Ovary (tissue), 9 donors: Measurements from ENCODE around the gene INPP5A. TPM values are rescaled to one million over a fixed set of nuclear protein-coding genes. Genes with fewer than 3 reads are reported as not detected.

Source experiments
- DNase-seq, 5 donors: peaks; one replicate each; pipeline ENCODE4 v3.0.0-alpha.2; 2019 to 2020
- H3K27ac ChIP-seq, 2 donors: fragments of 200-600 bp; one replicate each; pipeline versions ENCODE4 v1.5.1 to v1.8.0; 2019 to 2022
- H3K27me3 ChIP-seq: fragments of 200-600 bp; one replicate; pipeline ENCODE4 v1.8.0; 2022
- H3K36me3 ChIP-seq: fragments of 200-600 bp; sonication (generic); one replicate; pipeline ENCODE4 v1.5.1; 2019
- H3K4me1 ChIP-seq: one replicate; pipeline ENCODE4 v1.8.1; 2013; ENCODE audit warnings: mild to moderate bottlenecking, moderate library complexity; ENCODE audit not compliant: insufficient read depth
- H3K4me3 ChIP-seq: fragments of 200-600 bp; sonication (generic); one replicate; pipeline ENCODE4 v1.5.1; 2017
- H3K9me3 ChIP-seq, 2 donors: fragments of 200-600 bp in 1 of 2; sonication (generic) in 1 of 2; one replicate each; pipeline versions ENCODE4 v1.5.1 to v1.8.1; 2013 to 2019; ENCODE audit warnings: mild to moderate bottlenecking in 1 of 2, moderate library complexity in 1 of 2
- EP300 ChIP-seq: sonication (generic); formaldehyde crosslinking; IDR thresholded peaks from one replicate; pipeline ENCODE4 v1.6.1; 2017; ENCODE audit warnings: antibody characterized with exemption
- POLR2A ChIP-seq: fragments of 450-650 bp; IDR thresholded peaks from one replicate; pipeline ENCODE4 v1.6.1; 2017; ENCODE audit warnings: antibody characterized with exemption, mild to moderate bottlenecking, moderate library complexity
- WGBS, 3 donors: extraction: QIAGEN DNeasy Blood & Tissue Kit in 1 of 3; methylation state at CpG; one replicate each; pipeline versions ENCODE4 v1.1.5 to v1.1.7; 2013 to 2017; 5-methylcytosine and 5-hydroxymethylcytosine counted together
- intact Hi-C, 4 donors: fragments of 100-400 bp; cut with DNase I; formaldehyde crosslinking; loops; one replicate each; pipeline versions ENCODE4 v1.11.0 to v1.15.1; 2022 to 2023
- polyA plus RNA-seq, 2 donors: library from polyadenylated mRNA; stranded (reverse); fragments of 200-250 nt in 1 of 2; fragments of 350-450 nt in 1 of 2; fragmentation: Illumina TruSeq in 1 of 2; extraction: RNeasy Lipid Tissue Mini Kit (QIAGEN cat#74804) in 1 of 2; gene quantifications; one replicate each; pipeline ENCODE4 v1.2.3, GENCODE V29; 2013 to 2014
- total RNA-seq, 7 donors: library from RNA; depleted of rRNA in 2 of 7; stranded (reverse); fragments of >200 nt in 2 of 7; fragmentation: NEBNext Ultra II Directional in 3 of 7; extraction: Animal tissue kit (Norgen Biotek cat#: 25700) in 3 of 7; gene quantifications; one replicate each; pipeline versions ENCODE4 v1.1.0 to v1.2.4, GENCODE V29; 2016 to 2023
- TF ChIP-seq, protein P1 (sequence below), 3 donors: fragments of 450-650 bp in 2 of 3; fragments of 200-600 bp in 1 of 3; IDR thresholded peaks; one replicate each; pipeline versions ENCODE4 v1.5.1 to v1.8.0; 2016 to 2022; ENCODE audit warnings: antibody characterized with exemption in 3 of 3, mild to moderate bottlenecking in 1 of 3
- donor health status: DM: no; HTN: no; CAD: no; lungs with moderate emphysema.
- donor health status: DM: no; HTN: no; CAD: no.
- donor health status: Bipolar disorder and iron deficiency.
- donor health status: DM: yes; HTN: yes; CAD: no.
- donor health status: DM: no; HTN: no; CAD: no.
- donor health status: DM: yes; HTN: yes; CAD: no.

The INPP5A gene
- total and polyA plus RNA-seq, 9 donors, result 19.8 to 41.2 (median 35.3) TPM

DNA sequence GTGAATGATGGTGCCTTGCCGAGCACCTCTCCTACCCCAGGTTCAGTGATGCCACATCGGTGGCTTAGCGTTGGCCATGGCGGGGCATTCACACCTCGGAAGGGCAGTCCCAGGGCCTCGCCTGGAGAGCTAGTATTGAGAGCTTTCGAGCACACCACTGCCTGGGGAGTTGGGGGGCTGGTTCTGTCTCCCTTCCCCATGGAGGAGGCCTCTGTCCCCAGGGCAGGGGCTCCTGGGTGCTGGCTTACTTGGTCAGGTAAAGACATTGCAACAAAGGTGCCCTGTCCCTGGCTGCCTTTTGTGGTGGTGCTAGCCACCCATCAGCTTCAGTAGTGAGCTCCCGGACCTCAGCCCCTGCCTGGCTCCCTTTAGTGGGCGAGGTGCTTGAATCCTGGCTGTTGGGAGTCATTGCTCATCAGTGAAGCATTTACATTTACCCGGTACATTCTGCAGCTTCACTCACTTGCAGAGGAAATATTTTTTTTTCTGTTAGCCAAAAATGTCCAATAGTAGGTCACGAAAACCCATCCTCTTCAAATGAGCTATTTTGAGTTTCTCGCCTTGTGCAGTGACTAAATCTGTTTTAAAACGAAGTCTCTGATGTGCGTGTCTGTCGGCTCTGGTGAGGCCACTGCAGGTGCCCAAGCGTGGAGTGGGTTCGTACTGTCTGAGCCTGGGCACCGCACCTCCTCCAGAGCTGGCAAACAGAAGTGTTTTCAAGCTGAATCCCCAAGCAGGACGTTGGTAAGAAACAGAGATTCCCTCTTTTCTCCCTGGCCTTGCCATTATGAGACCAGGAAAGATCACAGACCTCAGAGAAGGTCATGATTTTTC, 95.5 kb downstream of the INPP5A start:
- H3K9me3 ChIP-seq, result no peaks in the 10 kb centered on the region
- H3K4me1 ChIP-seq, result peaks cover 33% of the 10 kb centered on the region
- intact Hi-C loops, result loop anchor here in 3 of 4 donors (5.0 kb wide), 2 partner anchors 96 to 241 kb away; partner anchors contain the start of gene INPP5A (in 3 of the 3)
- WGBS, 3 donors, result 55 to 64% (median 56%) methylated on average over 19 of the region's 19 CpGs
- no peaks in the 10 kb centered on the region for H3K36me3 ChIP-seq
- no peak overlapping the region for H3K4me3 ChIP-seq
- peak overlapping the region in 1 of 2 donors; percentile 41 for H3K27ac ChIP-seq
- no peaks in the 10 kb centered on the region for H3K27me3 ChIP-seq
- DNase-seq, result peak in 2 of 5 donors; percentile 28 to 33
- TF ChIP-seq, protein P1, sequence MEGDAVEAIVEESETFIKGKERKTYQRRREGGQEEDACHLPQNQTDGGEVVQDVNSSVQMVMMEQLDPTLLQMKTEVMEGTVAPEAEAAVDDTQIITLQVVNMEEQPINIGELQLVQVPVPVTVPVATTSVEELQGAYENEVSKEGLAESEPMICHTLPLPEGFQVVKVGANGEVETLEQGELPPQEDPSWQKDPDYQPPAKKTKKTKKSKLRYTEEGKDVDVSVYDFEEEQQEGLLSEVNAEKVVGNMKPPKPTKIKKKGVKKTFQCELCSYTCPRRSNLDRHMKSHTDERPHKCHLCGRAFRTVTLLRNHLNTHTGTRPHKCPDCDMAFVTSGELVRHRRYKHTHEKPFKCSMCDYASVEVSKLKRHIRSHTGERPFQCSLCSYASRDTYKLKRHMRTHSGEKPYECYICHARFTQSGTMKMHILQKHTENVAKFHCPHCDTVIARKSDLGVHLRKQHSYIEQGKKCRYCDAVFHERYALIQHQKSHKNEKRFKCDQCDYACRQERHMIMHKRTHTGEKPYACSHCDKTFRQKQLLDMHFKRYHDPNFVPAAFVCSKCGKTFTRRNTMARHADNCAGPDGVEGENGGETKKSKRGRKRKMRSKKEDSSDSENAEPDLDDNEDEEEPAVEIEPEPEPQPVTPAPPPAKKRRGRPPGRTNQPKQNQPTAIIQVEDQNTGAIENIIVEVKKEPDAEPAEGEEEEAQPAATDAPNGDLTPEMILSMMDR (IDR thresholded peaks at IDR 0.05), result no peak
- TF ChIP-seq EP300, result no peak
- no peak for TF ChIP-seq POLR2A

DNA sequence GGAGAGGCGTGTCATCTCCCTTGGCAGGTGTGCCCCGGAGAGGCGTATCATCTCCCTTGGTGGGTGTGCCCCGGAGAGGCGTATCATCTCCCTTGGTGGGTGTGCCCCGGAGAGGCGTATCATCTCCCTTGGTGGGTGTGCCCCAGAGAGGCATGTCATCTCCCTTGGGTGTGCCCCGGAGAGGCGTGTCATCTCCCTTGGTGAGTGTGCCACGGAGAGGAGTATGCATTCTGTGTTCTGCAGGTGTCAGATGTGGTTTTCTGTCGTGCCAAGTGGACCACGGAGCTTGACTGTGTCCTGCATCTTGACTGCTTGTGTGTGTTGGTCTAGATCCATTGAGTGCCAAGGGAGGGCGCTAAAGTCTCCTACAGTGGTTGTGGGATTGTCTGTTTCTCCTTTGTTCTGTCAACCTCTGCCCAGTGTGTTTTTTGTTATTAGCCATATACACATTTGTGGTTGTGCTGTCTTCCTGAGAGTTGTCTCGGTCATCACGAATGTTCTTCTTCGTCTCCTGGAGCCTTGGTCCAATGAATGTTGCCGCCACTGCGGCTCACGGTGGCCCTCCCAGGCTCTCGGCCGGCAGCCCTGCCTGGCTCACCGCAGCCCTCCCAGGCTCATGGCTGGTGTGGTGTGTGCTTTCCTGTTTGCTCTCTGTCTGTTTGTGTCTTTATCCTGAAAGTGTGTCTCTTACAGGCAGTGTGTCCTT, 96.8 kb downstream of the INPP5A start:
- Histone ChIP-seq H3K9me3 (no peaks in the 10 kb centered on the region), H3K4me3 (no peak overlapping the region), H3K36me3 (no peaks in the 10 kb centered on the region), H3K4me1 (peaks cover 27% of the 10 kb centered on the region), H3K27me3 (no peaks in the 10 kb centered on the region), H3K27ac (no peak overlapping the region)
- peak in 1 of 5 donors; percentile 33 for DNase-seq
- intact Hi-C loops, result loop anchor here in 3 of 4 donors (5.0 kb wide), 2 partner anchors 97 to 242 kb away; partner anchors contain the start of gene INPP5A (in 3 of the 3)
- TF ChIP-seq POLR2A (no peak), EP300 (no peak)
- TF ChIP-seq, protein P1 (IDR thresholded peaks at IDR 0.05), result no peak
- 87 to 91% (median 90%) methylated on average over 22 of the region's 22 CpGs for WGBS, 3 donors

DNA sequence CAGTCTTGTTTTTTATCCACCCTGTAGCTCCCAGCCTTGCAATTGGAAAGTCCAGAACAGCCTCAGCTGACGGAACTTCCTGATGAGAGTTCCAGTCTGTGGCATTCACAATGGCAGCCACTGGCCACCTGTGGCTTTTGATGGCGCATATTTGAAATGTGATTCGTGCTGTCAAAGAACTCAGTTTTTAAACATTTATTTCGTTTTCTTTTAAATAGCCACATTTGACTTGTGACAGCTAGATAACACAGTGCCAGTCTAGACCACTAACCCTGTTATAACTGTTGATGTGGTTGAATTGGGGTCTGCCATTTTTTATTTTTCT, 97.3 kb downstream of the INPP5A start:
- peaks cover 25% of the 10 kb centered on the region for H3K4me1 ChIP-seq
- H3K9me3 ChIP-seq, result no peaks in the 10 kb centered on the region
- WGBS, 3 donors, result 91 to 96% (median 94%) methylated on average over 4 of the region's 4 CpGs
- DNase-seq, result no peak
- intact Hi-C loops, result loop anchor here in 3 of 4 donors (5.0 kb wide), 2 partner anchors 98 to 243 kb away; partner anchors contain the start of gene INPP5A (in 3 of the 3)
- TF ChIP-seq, protein P1 (IDR thresholded peaks at IDR 0.05), result no peak
- no peak for TF ChIP-seq POLR2A
- no peak for TF ChIP-seq EP300
- H3K27me3 ChIP-seq, result no peaks in the 10 kb centered on the region
- H3K4me3 ChIP-seq, result no peak overlapping the region
- no peaks in the 10 kb centered on the region for H3K36me3 ChIP-seq
- H3K27ac ChIP-seq, result no peak overlapping the region

DNA sequence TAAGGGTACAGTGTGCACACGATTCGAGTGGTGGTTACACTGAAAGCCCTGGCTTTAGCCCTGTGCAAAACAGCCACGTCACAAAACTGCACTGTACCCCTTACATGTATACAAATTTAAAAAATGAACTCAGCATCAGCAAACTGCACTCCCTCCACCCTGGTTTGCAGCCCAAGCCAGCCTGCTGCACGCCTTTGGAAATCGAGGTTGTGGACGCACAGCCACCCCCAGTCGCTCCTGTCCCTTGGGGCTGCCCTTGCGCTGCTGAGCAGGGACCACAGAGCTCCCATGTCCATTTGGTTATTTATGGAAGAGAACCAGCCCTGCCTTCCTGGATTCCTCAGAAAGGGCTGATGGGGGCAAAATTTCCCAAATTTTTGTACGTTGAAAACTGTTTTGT, 98.8 kb downstream of the INPP5A start:
- Histone ChIP-seq H3K4me1 (peaks cover 13% of the 10 kb centered on the region), H3K9me3 (no peaks in the 10 kb centered on the region), H3K4me3 (no peak overlapping the region), H3K27ac (no peak overlapping the region), H3K27me3 (no peaks in the 10 kb centered on the region), H3K36me3 (no peaks in the 10 kb centered on the region)
- no peak for DNase-seq
- TF ChIP-seq, protein P1 (IDR thresholded peaks at IDR 0.05), result no peak
- TF ChIP-seq EP300, result no peak
- no peak for TF ChIP-seq POLR2A
- WGBS, 3 donors, result 74 to 86% (median 85%) methylated on average over 9 of the region's 9 CpGs
- intact Hi-C loops, result loop anchor here (1.0 to 2.0 kb wide), 3 partner anchors 176 to 178 kb away; no protein-coding TSS in a partner anchor
